AG09309 (cell line): ENCODE data around the gene CCL17.
"Not testable (repeated sequence)": the region's sequence is repeated elsewhere in the genome, so short reads cannot be mapped to it uniquely, and the experiment has no call there.

Experiments used
- DNase-seq: peaks from one replicate; pipeline ENCODE4 v3.0.0-alpha.2; 2010; ENCODE audit warnings: low read depth
- H3K4me3 ChIP-seq: 2 replicates; pipeline ENCODE4 v1.5.1; 2011; ENCODE audit warnings: mild to moderate bottlenecking, low read depth, low read length, moderate library complexity; ENCODE audit not compliant: control insufficient read depth
- TF ChIP-seq, protein P1 (sequence below): IDR thresholded peaks from 2 replicates; pipeline ENCODE4 v1.5.1; 2011; ENCODE audit warnings: mild to moderate bottlenecking, low read depth, low read length, inconsistent platforms; ENCODE audit not compliant: insufficient read depth, control insufficient read depth; ENCODE audit errors: missing control alignments

Gene CCL17

DNA sequence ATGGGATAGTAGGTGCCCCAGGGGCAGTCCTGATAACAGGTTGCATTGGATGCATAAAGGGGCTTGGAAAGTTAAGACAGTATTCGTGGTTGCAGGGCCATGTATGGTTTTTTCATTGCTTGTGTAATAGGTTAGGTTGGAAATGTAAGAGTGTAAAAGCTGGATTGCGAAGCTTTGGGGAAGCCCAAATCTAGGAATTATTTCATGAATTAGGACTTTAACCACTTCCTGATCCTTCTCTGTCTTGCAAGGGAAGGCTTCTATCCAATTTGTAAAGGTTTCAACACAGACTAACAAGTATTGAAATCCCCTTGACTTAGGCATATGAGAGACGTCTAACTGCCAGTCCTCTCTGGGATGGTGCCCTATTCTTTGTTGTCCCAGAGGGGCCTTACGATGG, 7.8 kb upstream of the CCL17 start:
- no peak overlapping the region for H3K4me3 ChIP-seq
- DNase-seq, result no peak
- TF ChIP-seq, protein P1, sequence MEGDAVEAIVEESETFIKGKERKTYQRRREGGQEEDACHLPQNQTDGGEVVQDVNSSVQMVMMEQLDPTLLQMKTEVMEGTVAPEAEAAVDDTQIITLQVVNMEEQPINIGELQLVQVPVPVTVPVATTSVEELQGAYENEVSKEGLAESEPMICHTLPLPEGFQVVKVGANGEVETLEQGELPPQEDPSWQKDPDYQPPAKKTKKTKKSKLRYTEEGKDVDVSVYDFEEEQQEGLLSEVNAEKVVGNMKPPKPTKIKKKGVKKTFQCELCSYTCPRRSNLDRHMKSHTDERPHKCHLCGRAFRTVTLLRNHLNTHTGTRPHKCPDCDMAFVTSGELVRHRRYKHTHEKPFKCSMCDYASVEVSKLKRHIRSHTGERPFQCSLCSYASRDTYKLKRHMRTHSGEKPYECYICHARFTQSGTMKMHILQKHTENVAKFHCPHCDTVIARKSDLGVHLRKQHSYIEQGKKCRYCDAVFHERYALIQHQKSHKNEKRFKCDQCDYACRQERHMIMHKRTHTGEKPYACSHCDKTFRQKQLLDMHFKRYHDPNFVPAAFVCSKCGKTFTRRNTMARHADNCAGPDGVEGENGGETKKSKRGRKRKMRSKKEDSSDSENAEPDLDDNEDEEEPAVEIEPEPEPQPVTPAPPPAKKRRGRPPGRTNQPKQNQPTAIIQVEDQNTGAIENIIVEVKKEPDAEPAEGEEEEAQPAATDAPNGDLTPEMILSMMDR, result no peak

- not testable (repeated sequence) for DNase-seq
Measured at GRCh38 chr16:57397493-57397892, 7.1 kb upstream of the CCL17 start.

DNA sequence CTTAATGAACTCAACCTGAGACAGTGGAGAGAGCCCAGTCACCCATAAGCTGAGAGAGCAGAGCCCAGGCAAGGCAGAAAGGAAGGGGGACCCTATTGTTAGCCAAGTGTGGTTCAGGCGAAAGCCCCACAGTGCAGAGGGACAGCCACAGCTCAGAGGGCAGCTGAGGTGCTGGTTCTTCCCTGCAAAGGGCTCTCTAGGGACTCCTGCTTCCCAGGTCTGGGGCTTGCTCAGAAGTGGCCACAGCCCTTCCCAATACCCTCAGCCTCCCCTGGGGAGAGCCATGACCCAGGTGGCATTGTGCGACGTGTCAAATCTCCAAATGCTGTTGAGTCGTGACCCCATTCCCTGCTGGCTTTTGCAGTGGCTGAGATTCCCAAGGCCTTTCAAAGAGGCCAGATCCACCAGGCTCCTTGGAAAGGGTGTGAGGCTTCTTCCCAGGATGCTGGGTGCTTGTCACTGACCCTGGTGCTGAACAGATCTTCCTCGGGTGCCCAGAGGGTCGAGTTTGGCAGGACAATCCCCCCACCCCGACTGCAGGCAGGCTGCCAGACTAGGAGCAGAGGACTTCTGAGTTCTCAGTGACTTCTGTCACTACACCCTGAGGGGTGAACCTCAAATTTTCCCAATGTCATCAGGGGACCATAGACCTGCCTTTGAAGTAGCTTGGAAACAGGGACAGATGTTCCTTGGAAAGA, 2.5 kb upstream of the CCL17 start:
- no peak for DNase-seq
- TF ChIP-seq, protein P1, result no peak

More at GRCh38 chr16:57397493-57397892, 7.1 kb upstream of the CCL17 start:
- H3K4me3 ChIP-seq, result not testable (repeated sequence)

GRCh38 chr16:57405097-57405496, 530 bp downstream of the CCL17 start:
- DNase-seq, result no peak
- no peak overlapping the region for H3K4me3 ChIP-seq
- TF ChIP-seq, protein P1, result no peak

More for the DNA sequence above, 2.5 kb upstream of the CCL17 start:
- H3K4me3 ChIP-seq, result no peak overlapping the region

GRCh38 chr16:57406881-57407280, 2.3 kb downstream of the CCL17 start:
- TF ChIP-seq, protein P1, result no peak
- no peak for DNase-seq
- H3K4me3 ChIP-seq, result no peak overlapping the region

- no peak overlapping the region for H3K4me3 ChIP-seq
- TF ChIP-seq, protein P1, result no peak
- no peak for DNase-seq
Measured at GRCh38 chr16:57407521-57408353, 3.2 kb downstream of the CCL17 start.

DNA sequence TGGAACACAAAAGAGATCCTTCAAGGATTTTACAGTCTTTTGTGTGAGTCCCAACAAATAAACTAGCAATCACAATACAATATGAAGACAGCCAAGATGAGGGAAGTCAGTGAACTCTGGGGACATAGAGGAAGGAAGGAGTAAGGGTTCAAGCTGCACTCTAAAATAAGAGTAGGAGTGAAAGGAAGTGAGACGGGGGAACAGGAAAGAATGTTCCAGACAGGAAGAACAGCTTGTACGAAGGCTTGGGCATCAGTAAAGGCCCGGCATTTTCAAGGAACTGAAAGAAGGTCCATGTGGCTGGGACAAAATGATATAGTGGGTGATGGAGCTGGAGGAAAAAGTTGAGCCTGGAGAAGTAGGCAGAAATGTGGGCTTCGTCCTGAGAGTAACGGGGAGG, 4.5 kb downstream of the CCL17 start:
- no peak overlapping the region for H3K4me3 ChIP-seq
- TF ChIP-seq, protein P1, result no peak
- no peak for DNase-seq
